Liver (tissue), 9 donors: ENCODE results near the gene MICU2. TPM values are rescaled to one million over a fixed set of nuclear protein-coding genes. Genes with fewer than 3 reads are reported as not detected.

Source experiments
- DNase-seq: peaks from one replicate; pipeline ENCODE4 v3.0.0-alpha.2; 2017; ENCODE audit warnings: low spot score
- H3K27ac ChIP-seq, 2 donors: one replicate each; pipeline ENCODE4 v1.7.0; 2013; ENCODE audit warnings: inconsistent platforms in 2 of 2, low read length in 2 of 2, control low read depth in 1 of 2, low read depth in 1 of 2, mild to moderate bottlenecking in 1 of 2
- H3K27me3 ChIP-seq, 4 donors: one replicate each; pipeline versions ENCODE4 v1.6.1 to v1.7.0; 2013; ENCODE audit warnings: low read length in 3 of 4, inconsistent platforms in 1 of 4, mild to moderate bottlenecking in 1 of 4, moderate library complexity in 1 of 4; ENCODE audit not compliant: control insufficient read depth in 4 of 4, insufficient read depth in 4 of 4
- H3K36me3 ChIP-seq, 4 donors: one replicate each; pipeline versions ENCODE4 v1.6.1 to v1.7.0; 2013; ENCODE audit warnings: low read length in 3 of 4, mild to moderate bottlenecking in 3 of 4, low read depth in 1 of 4, moderate library complexity in 1 of 4; ENCODE audit not compliant: control insufficient read depth in 4 of 4, insufficient read depth in 3 of 4
- H3K4me1 ChIP-seq, 4 donors: one replicate each; pipeline versions ENCODE4 v1.6.1 to v1.7.0; 2013; ENCODE audit warnings: low read length in 3 of 4, mild to moderate bottlenecking in 3 of 4, moderate library complexity in 1 of 4; ENCODE audit not compliant: control insufficient read depth in 4 of 4, insufficient read depth in 4 of 4
- H3K4me3 ChIP-seq, 3 donors: one replicate each; pipeline versions ENCODE4 v1.6.1 to v1.7.0; 2013; ENCODE audit warnings: low read length in 3 of 3, control low read depth in 1 of 3, low read depth in 1 of 3, mild to moderate bottlenecking in 1 of 3
- H3K9ac ChIP-seq, 2 donors: one replicate each; pipeline ENCODE4 v1.7.0; 2013; ENCODE audit warnings: low read length in 2 of 2, mild to moderate bottlenecking in 2 of 2, moderate library complexity in 2 of 2, control low read depth in 1 of 2, low read depth in 1 of 2
- H3K9me3 ChIP-seq, 4 donors: one replicate each; pipeline versions ENCODE4 v1.6.1 to v1.7.0; 2013; ENCODE audit warnings: low read length in 3 of 4; ENCODE audit not compliant: control insufficient read depth in 4 of 4
- CTCF ChIP-seq: fragments of 150-350 bp; IDR thresholded peaks from 2 replicates; pipeline ENCODE4 v1.5.1; 2017; ENCODE audit warnings: improper control_type of control experiment, low read depth, low read length; ENCODE audit not compliant: missing input control
- EGR1 ChIP-seq, 2 donors: IDR thresholded peaks; 2 replicates each; pipeline ENCODE4 v1.6.1; 2016 to 2018; ENCODE audit warnings: antibody characterized with exemption in 2 of 2, low read depth in 2 of 2
- FOXA1 ChIP-seq: IDR thresholded peaks from 2 replicates; pipeline ENCODE4 v1.6.1; 2016; ENCODE audit warnings: antibody characterized with exemption
- FOXA2 ChIP-seq: IDR thresholded peaks from 2 replicates; pipeline ENCODE4 v1.6.1; 2016; ENCODE audit warnings: antibody characterized with exemption
- GABPA ChIP-seq, 2 donors: IDR thresholded peaks in 1 of 2; conservative IDR thresholded peaks in 1 of 2; 2 replicates each; pipeline ENCODE4 v1.6.1; 2016; ENCODE audit warnings: antibody characterized with exemption in 2 of 2, mild to moderate bottlenecking in 1 of 2, moderate library complexity in 1 of 2
- HNF4A ChIP-seq, 2 donors: conservative IDR thresholded peaks; 2 replicates each; pipeline ENCODE4 v1.6.1; 2016; ENCODE audit warnings: antibody characterized with exemption in 2 of 2, mild to moderate bottlenecking in 2 of 2
- HNF4G ChIP-seq: IDR thresholded peaks from 2 replicates; pipeline ENCODE4 v1.6.1; 2016; ENCODE audit warnings: antibody characterized with exemption
- JUND ChIP-seq, 2 donors: IDR thresholded peaks; 2 replicates each; pipeline ENCODE4 v1.6.1; 2016; ENCODE audit warnings: antibody characterized with exemption in 2 of 2
- MAX ChIP-seq: IDR thresholded peaks from 2 replicates; pipeline ENCODE4 v1.6.1; 2016; ENCODE audit warnings: antibody characterized with exemption
- NR2F2 ChIP-seq: IDR thresholded peaks from 2 replicates; pipeline ENCODE4 v1.6.1; 2016; ENCODE audit warnings: antibody characterized with exemption
- RAD21 ChIP-seq, 2 donors: IDR thresholded peaks; 2 replicates each; pipeline ENCODE4 v1.6.1; 2016; ENCODE audit warnings: antibody characterized with exemption in 2 of 2, mild to moderate bottlenecking in 2 of 2
- SP1 ChIP-seq: IDR thresholded peaks from 2 replicates; pipeline ENCODE4 v1.6.1; 2018; ENCODE audit warnings: antibody characterized with exemption, mild to moderate bottlenecking
- TAF1 ChIP-seq: conservative IDR thresholded peaks from 2 replicates; pipeline ENCODE4 v1.6.1; 2016; ENCODE audit warnings: antibody characterized with exemption, mild to moderate bottlenecking
- YY1 ChIP-seq: IDR thresholded peaks from 2 replicates; pipeline ENCODE4 v1.6.1; 2016; ENCODE audit warnings: antibody characterized with exemption, mild to moderate bottlenecking
- WGBS: extraction: QIAGEN DNeasy Blood & Tissue Kit; methylation state at CpG from one replicate; pipeline ENCODE4 v1.1.7; 2013; 5-methylcytosine and 5-hydroxymethylcytosine counted together
- polyA plus RNA-seq, 2 donors: library from polyadenylated mRNA; stranded (reverse) in 1 of 2; unstranded in 1 of 2; fragments of 200-250 nt in 1 of 2; fragments of >200 nt in 1 of 2; fragmentation: Nextera tagmentation in 1 of 2; extraction: Ambion mirVana in 1 of 2; gene quantifications; one replicate each; pipeline versions ENCODE4 v1.2.1 to v1.2.3, GENCODE V29; 2013 to 2015
- total RNA-seq, 2 donors: library from RNA; depleted of rRNA; stranded (reverse); fragments of >200 nt; gene quantifications; one replicate each; pipeline ENCODE4 v1.2.3, GENCODE V29; 2014
- TF ChIP-seq, protein P1 (sequence below): IDR thresholded peaks from 2 replicates; pipeline ENCODE4 v1.6.1; 2016; ENCODE audit warnings: antibody characterized with exemption
- TF ChIP-seq, protein P2 (sequence below): IDR thresholded peaks from 2 replicates; pipeline ENCODE4 v1.6.1; 2016; ENCODE audit warnings: antibody characterized with exemption
- TF ChIP-seq, protein P3 (sequence below): IDR thresholded peaks from 2 replicates; pipeline ENCODE4 v1.6.1; 2016; ENCODE audit warnings: antibody characterized with exemption, mild to moderate bottlenecking
- donor health status: healthy.
- donor health status: healthy.
- donor health status: healthy.
- donor health status: healthy.
- donor health status: healthy.

The MICU2 gene
- total and polyA plus RNA-seq, 4 donors, result 19.4 to 42.9 (median 24.8) TPM

DNA sequence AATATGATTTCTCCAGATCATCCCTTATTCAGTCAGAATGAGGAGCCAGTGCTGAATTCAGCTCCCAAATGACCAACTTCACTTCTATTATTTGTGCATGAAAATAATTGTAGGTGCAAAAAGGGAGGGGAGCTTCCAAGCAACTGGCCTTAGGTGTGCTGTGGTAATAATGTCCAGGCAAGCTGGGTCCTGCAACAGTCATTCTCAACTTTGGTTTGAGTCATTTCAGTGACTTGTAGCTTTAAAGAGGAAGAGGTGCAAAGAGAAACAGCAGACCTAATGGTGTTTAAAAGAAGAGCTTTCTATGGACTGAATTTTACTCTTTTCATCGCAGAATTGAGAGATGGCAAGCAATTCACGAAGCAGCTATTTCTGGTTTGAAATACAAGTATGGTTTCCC, 37.7 kb upstream of the MICU2 start:
- 89% methylated on average over 2 of the region's 2 CpGs for WGBS
- Histone ChIP-seq H3K27ac (no peak overlapping the region), H3K36me3 (no peaks in the 10 kb centered on the region), H3K4me1 (no peaks in the 10 kb centered on the region), H3K4me3 (no peak overlapping the region), H3K9me3 (no peaks in the 10 kb centered on the region), H3K9ac (no peak overlapping the region), H3K27me3 (peaks cover 0 to 7% (median 1%) of the 10 kb centered on the region in 4 donors)
- TF ChIP-seq NR2F2 (no peak), EGR1 (IDR thresholded peaks at IDR 0.05; ENCODE audit: low read depth in 2 of 2) (no peak), FOXA1 (no peak), RAD21 (IDR thresholded peaks at IDR 0.05) (no peak), FOXA2 (no peak), CTCF (no peak), JUND (IDR thresholded peaks at IDR 0.05) (no peak), MAX (no peak), SP1 (no peak), TAF1 (no peak), HNF4A (conservative IDR thresholded peaks at IDR 0.05) (no peak), HNF4G (no peak), YY1 (no peak)
- TF ChIP-seq, protein P1, sequence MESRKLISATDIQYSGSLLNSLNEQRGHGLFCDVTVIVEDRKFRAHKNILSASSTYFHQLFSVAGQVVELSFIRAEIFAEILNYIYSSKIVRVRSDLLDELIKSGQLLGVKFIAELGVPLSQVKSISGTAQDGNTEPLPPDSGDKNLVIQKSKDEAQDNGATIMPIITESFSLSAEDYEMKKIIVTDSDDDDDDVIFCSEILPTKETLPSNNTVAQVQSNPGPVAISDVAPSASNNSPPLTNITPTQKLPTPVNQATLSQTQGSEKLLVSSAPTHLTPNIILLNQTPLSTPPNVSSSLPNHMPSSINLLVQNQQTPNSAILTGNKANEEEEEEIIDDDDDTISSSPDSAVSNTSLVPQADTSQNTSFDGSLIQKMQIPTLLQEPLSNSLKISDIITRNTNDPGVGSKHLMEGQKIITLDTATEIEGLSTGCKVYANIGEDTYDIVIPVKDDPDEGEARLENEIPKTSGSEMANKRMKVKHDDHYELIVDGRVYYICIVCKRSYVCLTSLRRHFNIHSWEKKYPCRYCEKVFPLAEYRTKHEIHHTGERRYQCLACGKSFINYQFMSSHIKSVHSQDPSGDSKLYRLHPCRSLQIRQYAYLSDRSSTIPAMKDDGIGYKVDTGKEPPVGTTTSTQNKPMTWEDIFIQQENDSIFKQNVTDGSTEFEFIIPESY, result no peak
- TF ChIP-seq, protein P2, sequence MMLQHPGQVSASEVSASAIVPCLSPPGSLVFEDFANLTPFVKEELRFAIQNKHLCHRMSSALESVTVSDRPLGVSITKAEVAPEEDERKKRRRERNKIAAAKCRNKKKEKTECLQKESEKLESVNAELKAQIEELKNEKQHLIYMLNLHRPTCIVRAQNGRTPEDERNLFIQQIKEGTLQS, result no peak
- TF ChIP-seq, protein P3, sequence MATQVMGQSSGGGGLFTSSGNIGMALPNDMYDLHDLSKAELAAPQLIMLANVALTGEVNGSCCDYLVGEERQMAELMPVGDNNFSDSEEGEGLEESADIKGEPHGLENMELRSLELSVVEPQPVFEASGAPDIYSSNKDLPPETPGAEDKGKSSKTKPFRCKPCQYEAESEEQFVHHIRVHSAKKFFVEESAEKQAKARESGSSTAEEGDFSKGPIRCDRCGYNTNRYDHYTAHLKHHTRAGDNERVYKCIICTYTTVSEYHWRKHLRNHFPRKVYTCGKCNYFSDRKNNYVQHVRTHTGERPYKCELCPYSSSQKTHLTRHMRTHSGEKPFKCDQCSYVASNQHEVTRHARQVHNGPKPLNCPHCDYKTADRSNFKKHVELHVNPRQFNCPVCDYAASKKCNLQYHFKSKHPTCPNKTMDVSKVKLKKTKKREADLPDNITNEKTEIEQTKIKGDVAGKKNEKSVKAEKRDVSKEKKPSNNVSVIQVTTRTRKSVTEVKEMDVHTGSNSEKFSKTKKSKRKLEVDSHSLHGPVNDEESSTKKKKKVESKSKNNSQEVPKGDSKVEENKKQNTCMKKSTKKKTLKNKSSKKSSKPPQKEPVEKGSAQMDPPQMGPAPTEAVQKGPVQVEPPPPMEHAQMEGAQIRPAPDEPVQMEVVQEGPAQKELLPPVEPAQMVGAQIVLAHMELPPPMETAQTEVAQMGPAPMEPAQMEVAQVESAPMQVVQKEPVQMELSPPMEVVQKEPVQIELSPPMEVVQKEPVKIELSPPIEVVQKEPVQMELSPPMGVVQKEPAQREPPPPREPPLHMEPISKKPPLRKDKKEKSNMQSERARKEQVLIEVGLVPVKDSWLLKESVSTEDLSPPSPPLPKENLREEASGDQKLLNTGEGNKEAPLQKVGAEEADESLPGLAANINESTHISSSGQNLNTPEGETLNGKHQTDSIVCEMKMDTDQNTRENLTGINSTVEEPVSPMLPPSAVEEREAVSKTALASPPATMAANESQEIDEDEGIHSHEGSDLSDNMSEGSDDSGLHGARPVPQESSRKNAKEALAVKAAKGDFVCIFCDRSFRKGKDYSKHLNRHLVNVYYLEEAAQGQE, result no peak
- DNase-seq, result no peak

DNA sequence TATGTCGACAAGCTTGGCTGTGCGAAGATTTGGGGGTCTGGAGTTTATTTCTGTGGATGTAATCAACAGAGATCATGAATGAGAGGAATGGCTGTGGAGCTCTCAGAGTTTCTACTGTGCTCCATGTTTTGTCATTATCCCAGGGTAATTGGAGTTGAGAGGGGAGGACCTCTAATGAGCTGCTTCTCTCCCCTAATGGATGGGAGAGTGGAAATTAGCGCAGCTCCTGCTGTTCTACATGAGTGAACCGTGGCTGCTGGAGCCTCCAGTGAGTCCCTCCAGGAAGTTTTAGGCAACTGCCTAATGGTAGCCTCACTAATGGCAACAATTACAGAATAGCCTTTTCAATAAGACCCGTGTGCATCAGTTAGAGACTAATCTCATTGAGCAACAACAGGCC, 35.6 kb upstream of the MICU2 start:
- WGBS, result 78% methylated on average over 5 of the region's 5 CpGs
- peaks cover 0 to 7% (median 1%) of the 10 kb centered on the region in 4 donors for H3K27me3 ChIP-seq
- H3K4me1 ChIP-seq, result no peaks in the 10 kb centered on the region
- H3K9ac ChIP-seq, result no peak overlapping the region
- no peak overlapping the region for H3K4me3 ChIP-seq
- no peak overlapping the region for H3K27ac ChIP-seq
- H3K36me3 ChIP-seq, result no peaks in the 10 kb centered on the region
- no peaks in the 10 kb centered on the region for H3K9me3 ChIP-seq
- no peak for DNase-seq
- TF ChIP-seq, protein P3, result no peak
- TF ChIP-seq SP1 (no peak), GABPA (IDR thresholded peaks at IDR 0.05 in 1 of 2, conservative IDR thresholded peaks at IDR 0.05 in 1 of 2) (no peak), HNF4G (no peak), MAX (no peak), EGR1 (IDR thresholded peaks at IDR 0.05; ENCODE audit: low read depth in 2 of 2) (no peak), NR2F2 (no peak), TAF1 (no peak), YY1 (no peak), FOXA1 (no peak), RAD21 (IDR thresholded peaks at IDR 0.05) (no peak)
- TF ChIP-seq, protein P1, result no peak
